NOMO-1 treated with DMSO at 0.1 percent for 48 hours (cell line): Measurements from ENCODE around the gene SPAST.
A peak's percentile ranks its signal among the peaks of the same experiment; 100 is the strongest.
"Not testable (repeated sequence)": the region's sequence is repeated elsewhere in the genome, so short reads cannot be mapped to it uniquely, and the experiment has no call there.

Experiments used
- DNase-seq: peaks from one replicate; lab custom pipeline; 2025; ENCODE audit not compliant: unreplicated experiment; lab: John Stamatoyannopoulos, UW

SPAST gene, protein sequence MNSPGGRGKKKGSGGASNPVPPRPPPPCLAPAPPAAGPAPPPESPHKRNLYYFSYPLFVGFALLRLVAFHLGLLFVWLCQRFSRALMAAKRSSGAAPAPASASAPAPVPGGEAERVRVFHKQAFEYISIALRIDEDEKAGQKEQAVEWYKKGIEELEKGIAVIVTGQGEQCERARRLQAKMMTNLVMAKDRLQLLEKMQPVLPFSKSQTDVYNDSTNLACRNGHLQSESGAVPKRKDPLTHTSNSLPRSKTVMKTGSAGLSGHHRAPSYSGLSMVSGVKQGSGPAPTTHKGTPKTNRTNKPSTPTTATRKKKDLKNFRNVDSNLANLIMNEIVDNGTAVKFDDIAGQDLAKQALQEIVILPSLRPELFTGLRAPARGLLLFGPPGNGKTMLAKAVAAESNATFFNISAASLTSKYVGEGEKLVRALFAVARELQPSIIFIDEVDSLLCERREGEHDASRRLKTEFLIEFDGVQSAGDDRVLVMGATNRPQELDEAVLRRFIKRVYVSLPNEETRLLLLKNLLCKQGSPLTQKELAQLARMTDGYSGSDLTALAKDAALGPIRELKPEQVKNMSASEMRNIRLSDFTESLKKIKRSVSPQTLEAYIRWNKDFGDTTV

DNA sequence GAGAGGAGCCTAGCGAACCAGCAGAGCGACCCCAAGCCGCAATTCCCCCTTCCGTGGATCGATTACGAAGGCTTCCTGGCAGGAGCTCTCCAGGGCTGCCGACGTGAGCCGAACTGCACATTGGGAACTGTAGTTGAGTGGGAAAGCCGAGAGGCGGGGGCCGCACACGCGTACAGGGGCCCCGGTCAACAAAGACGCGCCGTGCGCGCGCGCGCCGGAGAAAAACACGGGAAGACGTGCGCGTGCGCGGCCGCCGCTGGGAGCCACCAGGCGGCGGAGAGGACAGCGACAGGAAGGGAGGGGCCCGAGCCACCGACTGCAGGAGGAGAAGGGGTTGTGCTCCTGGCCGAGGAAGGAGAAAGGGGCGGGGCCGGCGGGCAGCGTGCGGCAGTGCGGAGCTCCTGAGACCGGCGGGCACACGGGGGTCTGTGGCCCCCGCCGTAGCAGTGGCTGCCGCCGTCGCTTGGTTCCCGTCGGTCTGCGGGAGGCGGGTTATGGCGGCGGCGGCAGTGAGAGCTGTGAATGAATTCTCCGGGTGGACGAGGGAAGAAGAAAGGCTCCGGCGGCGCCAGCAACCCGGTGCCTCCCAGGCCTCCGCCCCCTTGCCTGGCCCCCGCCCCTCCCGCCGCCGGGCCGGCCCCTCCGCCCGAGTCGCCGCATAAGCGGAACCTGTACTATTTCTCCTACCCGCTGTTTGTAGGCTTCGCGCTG is at the start of gene SPAST:
TSS of gene SPAST (plus strand) at position 247 of the 711 bp plus-strand sequence. CDS start at position 523, 276 bp downstream.
- peak; percentile 99 for DNase-seq

DNA sequence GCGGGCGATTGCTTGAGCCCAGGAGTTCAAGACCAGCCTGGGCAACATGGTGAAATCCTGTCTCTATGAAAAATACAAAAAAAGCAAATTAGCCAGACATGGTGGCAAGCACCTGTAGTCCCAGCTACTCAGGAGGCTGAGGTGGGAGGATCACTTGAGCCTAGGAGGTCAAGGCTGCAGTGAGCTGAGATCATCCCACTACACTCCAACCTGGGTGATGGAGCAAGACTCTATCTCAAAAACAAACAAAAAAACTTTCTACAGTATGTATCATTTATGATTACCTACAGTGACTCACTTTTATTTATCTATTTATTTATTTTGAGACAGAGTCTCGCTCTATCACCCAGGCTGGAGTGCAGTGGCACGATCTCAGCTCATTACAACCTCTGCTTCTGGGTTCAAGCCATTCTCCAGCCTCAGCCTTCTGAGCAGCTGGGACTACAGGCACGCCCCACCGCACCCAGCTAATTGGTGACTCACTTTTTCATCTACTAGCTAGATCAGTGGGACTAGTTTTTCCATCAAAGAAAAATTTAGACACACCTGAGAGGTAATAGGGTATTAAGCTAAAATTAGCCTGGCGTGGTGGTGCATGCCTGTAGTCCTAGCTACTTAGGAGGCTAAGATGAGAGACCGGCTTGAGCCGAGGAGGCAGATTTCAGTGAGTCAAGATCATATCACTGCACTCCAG is 44.4 kb upstream of the SPAST start:
- DNase-seq: not testable (repeated sequence)

DNA sequence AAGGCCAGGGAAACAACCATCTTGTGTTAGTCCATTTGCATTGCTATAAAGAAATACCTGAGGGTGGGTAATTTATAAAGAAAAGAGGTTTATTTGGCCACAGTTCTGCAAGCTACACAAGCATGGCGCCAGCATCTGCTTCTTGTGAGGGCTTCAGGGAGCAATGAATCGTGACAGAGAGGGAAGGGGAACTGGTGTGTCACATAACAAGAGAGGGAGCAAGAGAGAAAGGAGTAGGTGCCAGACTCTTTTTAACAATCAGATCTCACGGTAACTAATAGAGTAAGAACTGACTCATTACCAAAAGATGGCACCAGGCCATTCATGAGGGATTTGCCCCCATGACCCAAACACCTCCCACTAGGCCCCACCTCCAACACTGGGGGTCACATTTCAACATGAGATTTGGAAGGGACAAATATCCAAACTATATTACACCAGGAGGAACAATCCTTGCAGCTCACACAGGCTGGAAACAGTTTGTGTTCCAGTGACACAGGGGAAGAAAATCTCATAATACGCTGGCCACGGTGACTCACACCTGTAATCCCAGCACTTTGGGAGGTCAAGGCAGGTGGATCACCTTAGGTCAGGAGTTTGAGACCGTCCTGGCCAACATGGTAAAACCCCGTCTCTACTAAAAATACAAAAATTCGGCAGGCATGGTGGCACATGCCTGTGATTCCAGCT is 29.0 kb upstream of the SPAST start:
- DNase-seq: not testable (repeated sequence)

DNA sequence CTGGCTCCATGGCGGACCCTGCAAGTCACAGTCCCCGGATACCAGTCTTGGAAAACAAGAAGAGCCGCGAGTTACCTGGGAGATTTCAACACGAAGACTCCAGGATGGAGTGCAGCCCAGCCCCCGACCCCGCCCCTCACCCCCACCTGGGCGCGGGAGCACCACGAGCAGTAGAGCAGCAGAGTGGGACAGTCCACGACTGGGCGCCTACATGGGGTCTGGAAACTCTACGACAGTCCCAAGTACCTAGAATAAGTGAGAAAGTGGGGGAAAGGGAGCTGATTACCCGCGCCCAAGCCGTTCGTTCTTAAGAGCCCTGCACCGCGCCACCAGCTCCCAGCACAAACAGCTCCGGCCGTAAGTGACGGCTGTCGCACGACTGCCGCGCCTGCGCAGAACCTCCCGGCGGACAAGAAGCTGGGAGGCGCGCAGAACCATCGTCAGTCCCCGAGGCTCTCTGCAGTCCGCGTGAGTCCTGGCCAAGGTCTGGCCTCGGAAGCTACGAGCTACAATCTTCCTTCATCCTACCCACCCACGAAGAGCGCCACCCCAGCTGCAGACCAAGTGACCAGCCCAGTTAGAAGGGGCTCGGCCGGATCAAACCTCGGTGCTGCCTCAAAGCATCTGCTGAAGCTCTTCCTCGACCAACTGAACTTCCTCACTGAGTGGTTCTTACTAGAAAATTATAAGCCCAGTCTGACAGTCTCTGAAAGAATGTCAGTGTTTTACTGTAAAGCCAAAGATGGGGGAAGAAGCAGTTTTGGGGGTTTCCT is 23.7 kb upstream of the SPAST start, which contains the start of gene DPY30:
TSS of gene DPY30 (minus strand) at position 359 of the 773 bp plus-strand sequence. CDS start at position 10, 349 bp downstream.
- DNase-seq: peak; percentile 90

DNA sequence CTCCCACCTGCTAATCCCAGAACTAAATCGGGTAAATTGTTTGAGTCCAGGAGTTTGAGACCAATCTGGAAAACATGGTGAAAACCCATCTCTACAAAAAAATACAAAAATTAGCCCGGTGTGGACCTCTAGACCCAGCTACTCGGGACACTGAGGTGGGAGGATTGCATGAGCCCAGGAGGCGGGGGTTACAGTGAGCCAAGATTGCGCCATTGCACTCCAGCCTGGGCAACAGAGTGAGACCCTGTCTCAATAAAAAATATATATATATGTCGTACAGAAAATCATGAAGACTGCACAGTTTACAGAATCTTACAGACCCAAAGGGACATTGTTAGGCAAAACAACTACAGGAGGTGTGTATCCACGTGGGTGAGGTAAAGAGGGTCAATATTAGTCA is 19.8 kb upstream of the SPAST start:
- no peak for DNase-seq

DNA sequence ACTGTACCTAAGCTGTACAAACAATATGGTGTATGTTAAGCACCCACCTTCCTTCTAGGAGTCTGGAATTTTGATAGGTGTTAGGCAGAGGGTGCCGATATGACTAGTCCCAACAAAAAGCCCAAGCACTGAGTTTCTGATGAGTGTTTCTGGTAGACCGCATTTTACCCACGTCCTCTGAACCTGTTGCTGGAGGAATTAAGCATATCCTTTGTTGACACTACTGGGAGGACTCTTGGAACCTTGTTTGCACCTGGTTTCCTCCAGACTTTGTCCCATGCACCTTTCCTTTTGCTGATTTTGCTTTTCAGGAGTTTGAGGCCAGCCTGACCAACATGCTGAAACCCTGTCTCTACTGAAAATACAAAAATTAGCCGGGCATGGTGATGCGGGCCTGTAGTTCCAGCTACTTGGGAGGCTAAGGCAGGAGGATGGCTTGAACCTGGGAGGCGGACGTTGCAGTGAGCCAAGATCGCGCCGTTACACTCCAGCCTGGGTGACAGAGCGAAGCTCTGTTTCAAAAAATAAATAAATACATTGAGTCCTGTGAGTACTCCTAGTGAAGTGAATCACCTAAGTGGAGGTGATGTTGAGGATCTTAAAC is 11.4 kb upstream of the SPAST start:
- DNase-seq: no peak

DNA sequence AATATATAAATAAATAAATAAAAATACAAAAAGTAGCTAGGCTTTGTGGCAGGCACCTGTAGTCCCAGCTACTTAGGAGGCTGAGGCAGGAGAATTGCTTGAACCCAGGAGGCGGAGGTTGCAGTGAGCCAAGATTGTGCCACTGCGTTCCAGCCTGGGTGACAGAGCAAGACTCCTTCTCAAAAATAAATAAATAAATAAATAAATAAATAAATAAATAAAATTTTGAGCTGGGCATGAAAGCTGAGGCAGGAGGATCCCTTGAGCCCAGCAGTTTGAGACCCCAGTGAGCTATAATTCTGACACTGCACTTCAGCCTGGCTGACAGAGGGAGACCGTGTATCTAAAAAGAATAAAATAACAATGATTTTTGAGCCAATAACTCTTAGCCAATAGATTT is 8.8 kb upstream of the SPAST start:
- DNase-seq: not testable (repeated sequence)

DNA sequence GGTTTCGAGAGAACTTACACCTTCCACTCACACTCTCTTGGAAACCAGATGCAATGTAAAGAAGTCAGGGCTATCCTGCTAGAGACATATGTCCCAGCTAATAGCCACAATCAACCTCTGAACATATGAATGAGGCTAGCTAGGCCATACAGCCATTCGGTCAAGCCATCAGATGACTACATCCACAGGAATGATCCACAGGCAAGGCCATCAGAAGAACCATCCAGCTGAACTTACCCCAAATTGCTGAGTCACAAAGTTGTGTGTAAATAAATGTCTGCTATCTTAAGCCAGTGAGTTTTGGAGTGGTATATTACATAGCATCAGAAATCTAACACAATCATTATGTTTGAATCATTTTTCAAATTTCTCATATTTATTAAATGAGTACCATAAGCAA is 5.2 kb upstream of the SPAST start:
- DNase-seq: no peak

DNA sequence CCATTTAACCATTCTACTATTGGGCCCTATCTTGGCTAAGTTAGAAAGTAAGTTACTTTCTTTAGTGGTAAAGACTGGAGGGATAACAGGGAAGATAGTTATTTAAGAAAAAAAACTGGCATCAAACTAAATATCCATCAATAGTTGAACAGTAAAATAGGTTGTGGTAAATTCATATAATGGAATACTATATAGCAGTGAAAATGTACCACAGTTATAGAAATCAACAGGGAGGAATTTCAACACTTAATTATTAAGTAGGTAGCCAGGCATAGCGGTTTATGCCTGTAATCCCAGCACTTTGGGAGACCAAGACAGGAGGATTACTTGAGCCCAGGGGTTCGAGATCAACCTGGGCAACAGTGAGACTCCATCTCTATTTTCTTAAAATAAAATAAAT is 3.1 kb upstream of the SPAST start:
- no peak for DNase-seq

DNA sequence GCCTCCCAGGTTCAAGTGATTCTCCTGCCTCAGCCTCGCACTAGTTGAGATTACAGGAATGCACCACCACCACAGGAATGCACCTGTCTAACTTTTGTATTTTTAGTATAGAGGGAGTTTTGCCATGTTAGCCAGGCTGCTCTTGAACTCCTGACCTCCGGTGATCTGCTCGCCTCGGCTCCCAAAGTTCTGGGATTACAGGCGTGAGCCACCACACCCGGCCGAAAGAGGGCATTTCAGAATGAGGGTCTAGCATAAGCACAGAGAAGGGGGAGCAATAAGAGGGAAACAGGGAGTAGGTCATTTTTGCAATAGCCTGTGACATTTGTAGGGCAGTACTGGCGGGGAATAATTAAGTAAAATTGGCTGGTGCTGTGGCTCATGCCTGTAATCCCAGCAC is 1.9 kb upstream of the SPAST start:
- no peak for DNase-seq

DNA sequence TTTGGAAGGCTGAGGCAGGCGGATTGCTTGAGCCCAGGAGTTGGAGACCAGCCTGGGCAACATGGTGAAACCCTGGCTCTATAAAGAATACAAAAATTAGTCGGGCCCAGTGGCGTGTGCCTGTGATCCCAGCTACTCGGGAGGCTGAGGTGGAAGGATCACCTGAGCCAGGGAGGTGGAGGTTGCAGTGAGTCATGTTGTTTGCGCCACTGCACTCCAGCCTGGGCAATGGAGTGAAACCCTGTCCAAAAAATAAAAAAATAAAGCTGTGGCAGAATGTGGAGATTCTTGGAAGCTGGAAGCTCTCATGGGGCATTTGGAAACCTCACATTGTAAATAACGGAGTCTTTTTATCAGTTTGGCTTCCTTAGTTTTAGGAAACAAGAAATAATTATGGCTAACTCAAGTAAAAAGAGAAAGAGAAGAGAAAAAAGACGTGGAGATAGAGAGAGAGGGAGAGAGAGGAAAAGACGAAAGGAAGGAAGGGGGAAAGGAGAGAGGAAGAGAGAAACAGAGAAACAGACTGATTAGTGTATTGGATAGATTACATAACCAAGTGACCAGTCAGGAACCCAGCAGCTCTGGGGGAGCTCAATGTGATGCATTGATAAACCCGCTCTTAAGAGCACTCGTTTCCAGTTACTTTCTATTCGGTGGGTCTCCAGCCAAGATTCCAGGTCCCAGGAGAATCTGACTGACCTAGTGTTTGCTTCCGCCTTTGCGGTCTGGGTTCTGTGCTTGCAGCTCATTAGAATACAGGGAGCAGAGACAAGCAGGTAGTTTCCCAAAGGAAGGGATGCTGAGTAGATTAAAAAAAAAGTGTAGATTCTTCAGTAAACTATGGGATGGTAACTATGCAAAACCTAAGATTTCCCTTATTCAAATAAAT is 1.1 kb upstream of the SPAST start:
- DNase-seq: peak; percentile 4

DNA sequence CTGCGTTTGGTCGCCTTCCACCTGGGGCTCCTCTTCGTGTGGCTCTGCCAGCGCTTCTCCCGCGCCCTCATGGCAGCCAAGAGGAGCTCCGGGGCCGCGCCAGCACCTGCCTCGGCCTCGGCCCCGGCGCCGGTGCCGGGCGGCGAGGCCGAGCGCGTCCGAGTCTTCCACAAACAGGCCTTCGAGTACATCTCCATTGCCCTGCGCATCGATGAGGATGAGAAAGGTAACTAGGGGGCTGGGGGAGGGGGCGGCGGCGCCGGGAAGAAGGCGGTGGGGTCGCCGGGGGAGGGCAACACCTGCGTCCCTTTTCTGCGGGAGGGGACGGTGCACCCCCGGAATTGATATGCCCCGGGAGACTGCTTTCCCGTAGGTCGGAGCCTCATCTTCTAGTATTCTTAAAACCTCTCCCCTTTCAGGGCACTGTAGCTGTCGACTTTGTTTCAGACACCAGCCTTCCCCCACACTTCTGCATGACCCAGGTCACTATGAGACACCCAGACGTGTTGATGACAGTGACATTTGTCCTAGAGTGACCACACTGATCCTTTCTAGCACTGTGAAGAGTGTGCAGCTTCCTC is 755 bp downstream of the SPAST start:
- DNase-seq: peak; percentile 45

DNA sequence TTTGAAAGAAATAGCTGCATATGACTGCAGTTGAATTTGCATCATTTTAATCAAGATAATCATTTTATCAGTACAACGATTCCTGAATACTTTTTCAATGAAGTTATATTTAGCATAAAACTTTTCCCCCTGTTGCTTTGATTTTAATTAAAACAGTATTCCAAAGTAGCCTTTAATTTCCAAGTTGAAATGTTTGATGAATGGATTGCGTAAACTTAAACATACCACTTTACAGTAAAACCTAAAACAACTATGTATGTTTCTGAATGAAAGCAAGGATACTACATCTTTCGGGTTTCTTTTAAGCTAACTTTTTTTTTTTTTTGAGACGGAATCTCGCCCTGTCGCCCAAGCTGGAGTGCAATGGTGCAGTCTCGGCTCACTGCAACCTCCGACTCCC is 1.4 kb downstream of the SPAST start:
- no peak for DNase-seq

DNA sequence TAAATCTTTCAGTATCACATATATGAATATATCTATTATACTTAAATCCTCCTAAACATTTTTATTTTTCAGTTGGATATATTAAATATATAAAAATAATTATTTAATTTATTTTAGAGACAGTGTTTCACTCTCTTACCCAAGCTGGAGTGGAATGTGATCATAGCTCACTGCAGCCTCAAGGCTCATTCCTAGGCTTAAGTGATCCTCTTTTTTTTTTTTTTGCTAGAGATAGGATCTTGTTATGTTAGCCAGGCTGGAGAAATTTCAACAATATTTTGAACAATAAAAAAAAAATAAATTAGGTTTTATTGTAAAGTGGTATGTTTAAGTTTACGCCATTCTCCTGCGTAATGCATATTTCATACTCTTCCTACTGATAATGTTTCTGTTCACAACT is 4.2 kb downstream of the SPAST start:
- no peak for DNase-seq

DNA sequence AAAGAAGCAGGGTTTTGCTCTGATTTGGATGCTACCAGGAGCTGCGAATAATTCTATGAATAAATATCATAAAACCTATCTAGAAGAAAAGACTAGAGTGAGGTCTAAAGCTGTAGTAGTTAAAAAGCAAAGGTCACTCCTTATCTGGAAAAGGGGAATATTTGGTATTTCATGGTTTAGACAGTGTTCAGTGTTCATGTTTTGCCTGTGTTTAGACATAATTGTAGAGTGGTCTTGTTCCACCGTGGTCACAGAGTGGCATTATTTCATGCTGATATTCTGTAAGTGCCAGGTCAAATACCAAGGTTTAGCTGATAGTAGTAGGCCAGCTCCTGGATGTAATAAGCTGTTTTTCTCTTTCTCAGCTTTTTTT is 10.8 kb downstream of the SPAST start:
- DNase-seq: no peak

DNA sequence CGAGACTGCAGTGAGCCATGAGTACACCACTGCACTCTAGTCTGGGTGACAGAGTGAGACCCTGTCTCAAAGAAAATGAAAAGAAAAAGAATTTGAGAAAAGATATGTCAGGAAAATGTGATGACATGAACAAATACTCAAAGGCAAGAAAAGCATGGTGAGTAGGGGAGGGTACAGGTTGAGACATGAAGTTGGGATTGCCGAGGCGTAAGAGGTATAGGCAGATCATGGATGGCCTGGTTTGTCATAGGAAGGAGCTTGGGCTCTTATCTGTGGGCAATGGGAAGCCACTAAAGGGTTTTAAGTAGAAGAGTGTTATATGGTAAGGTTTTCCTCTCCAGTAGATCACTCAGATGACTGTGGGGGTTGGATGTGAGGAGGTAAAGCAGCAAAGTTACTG is 32.3 kb downstream of the SPAST start:
- DNase-seq: no peak

DNA sequence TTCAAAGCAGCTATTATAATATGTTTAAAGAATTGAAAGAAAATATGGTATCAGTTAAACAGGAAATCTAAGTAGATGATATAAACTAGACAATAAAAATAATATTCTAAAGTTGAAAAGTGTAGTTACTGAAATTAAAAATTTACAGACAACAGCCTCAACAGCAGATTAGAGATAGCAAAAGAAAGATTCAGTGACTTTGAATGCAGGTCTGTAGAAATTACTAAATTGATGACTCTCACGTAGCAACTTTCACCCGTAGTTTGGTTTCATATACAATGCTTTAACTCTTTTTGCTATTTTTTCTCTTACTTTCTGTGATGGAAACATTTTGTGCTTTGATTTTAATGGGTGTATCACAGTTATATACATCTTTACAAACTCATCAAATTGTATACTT is 44.8 kb downstream of the SPAST start:
- no peak for DNase-seq

DNA sequence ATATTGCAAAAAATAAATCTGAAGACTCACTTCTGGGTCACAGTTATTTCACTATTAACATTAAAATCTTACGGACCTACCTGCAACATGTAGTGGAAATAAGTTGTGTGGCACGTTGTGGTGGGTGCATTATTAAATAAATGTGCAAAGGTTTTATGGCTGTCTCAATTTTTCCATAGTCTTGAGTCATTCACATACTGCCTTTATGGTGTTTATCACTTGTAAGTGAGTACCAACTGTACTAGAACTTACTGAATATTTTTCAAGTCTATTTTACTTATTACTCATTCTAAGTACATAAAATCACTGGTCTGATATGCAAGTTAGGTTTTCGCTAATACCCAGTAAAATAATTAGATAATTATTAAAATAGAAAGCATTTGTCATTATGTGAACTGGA is 54.7 kb downstream of the SPAST start:
- DNase-seq: no peak
